ENCODE results near the gene GPAM. TPM values are rescaled to one million over a fixed set of nuclear protein-coding genes. Genes with fewer than 3 reads are reported as not detected.
"Not testable (repeated sequence)": the region's sequence is repeated elsewhere in the genome, so short reads cannot be mapped to it uniquely, and the experiment has no call there.

Gene GPAM
- total RNA-seq, 1 donor from 2014 or later = 15.4 TPM

DNA sequence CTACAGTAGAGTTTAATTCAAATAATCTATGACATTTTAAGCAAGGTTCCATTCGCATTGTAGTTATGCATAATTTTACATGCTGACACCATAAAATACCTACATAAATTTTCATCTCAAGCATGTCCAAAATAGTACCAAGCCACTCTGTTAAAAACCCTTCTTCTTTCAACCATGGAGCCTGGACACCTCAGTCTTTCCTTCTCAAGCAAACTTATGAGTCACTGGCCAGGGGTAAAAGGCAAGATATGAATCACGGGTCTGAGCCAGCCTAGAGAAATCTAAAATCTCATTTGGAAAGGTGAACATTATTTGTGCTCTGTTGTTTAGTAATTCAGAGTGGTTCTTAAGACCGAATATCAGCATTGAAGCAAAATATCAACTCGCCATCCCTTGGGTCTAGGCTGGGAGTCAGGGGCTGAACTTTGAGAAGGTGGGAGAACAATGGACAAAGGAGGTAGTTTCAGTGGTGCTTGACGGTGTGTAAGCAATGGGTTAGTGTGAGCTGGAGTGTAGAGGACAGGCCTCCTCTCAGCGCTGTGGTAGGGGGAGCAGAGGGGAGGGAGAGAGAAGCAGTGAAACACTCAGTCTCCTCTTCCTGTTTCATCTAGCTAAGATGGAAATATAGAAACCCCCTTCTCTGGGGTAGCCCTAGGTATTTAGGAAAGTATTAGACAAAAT lies 19.1 kb upstream of the GPAM start:
- H2AFZ ChIP-seq (ENCODE audit: low read depth, low read length) = peak overlapping the region; percentile 71
- no peaks in the 10 kb centered on the region for H3K36me3 ChIP-seq (ENCODE audit: insufficient read depth, low read length)
- DNase-seq (ENCODE audit: low read depth) (peak; percentile 57), FAIRE-seq (peak; percentile 82)
- H3K4me3 ChIP-seq (ENCODE audit: insufficient read depth, low read depth, low read length) = no peak overlapping the region
- no peaks in the 10 kb centered on the region for H3K9me3 ChIP-seq (ENCODE audit: insufficient read depth, low read depth, low read length)
- no peaks in the 10 kb centered on the region for H3K79me2 ChIP-seq (ENCODE audit: insufficient read depth, low read length)
- no peaks in the 10 kb centered on the region for H3K27me3 ChIP-seq (ENCODE audit: insufficient read depth, low read length)
- peak overlapping the region; percentile 93 for H3K27ac Mint-ChIP-seq (ENCODE audit: unreplicated experiment)
- peaks cover 24% of the 10 kb centered on the region for H3K4me1 Mint-ChIP-seq (ENCODE audit: low read depth, unreplicated experiment)
- peak overlapping the region; percentile 68 for H3K4me2 ChIP-seq (ENCODE audit: low read length)
- H3K27ac ChIP-seq (ENCODE audit: low read depth, low read length) = peak overlapping the region; percentile 58
- H3K9me3 Mint-ChIP-seq (ENCODE audit: unreplicated experiment) = peaks cover 2% of the 10 kb centered on the region
- peaks cover 13% of the 10 kb centered on the region for H3K4me1 ChIP-seq (ENCODE audit: insufficient read depth, low read length)
- TF ChIP-seq CTCF (IDR thresholded peaks at IDR 0.05; ENCODE audit: insufficient read depth, low read depth, low read length) (no peak), EZH2 (IDR thresholded peaks at IDR 0.05; ENCODE audit: insufficient read depth, low read length) (no peak)
- H3K9ac ChIP-seq (ENCODE audit: low read length) = peak overlapping the region; percentile 52
- no peak overlapping the region for H3K4me3 Mint-ChIP-seq (ENCODE audit: unreplicated experiment)
- H3K27me3 Mint-ChIP-seq (ENCODE audit: low read depth, unreplicated experiment) = no peaks in the 10 kb centered on the region
- no peaks in the 10 kb centered on the region for H4K20me1 ChIP-seq (ENCODE audit: insufficient read depth, low read length)
- peaks cover 2% of the 10 kb centered on the region for H3K36me3 Mint-ChIP-seq (ENCODE audit: low read depth, unreplicated experiment)

DNA sequence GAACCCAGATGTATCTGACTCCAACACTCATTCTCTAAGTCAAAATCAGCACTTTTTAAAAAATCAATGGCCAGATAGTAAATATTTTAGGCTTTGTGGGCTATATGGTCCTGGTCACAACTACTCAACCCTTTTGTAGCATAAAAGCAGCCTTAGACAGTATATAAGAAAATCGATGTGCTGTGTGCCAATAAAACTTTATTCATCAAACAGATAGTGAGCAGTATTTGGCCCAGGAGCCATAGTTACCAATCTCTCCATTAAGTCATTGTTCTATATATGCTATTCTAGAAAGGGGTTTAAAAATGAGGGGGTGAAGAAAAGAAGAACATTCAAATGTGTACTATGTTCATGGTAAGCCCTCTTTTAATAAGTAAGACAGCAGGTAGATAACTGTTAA lies 18.5 kb upstream of the GPAM start:
- Histone ChIP-seq H4K20me1 (ENCODE audit: insufficient read depth, low read length) (no peaks in the 10 kb centered on the region), H3K4me2 (ENCODE audit: low read length) (no peak overlapping the region), H3K4me1 (ENCODE audit: insufficient read depth, low read length) (peaks cover 13% of the 10 kb centered on the region), H3K79me2 (ENCODE audit: insufficient read depth, low read length) (no peaks in the 10 kb centered on the region), H3K27me3 (ENCODE audit: insufficient read depth, low read length) (no peaks in the 10 kb centered on the region), H2AFZ (ENCODE audit: low read depth, low read length) (no peak overlapping the region), H3K36me3 (ENCODE audit: insufficient read depth, low read length) (no peaks in the 10 kb centered on the region), H3K4me3 (ENCODE audit: insufficient read depth, low read depth, low read length) (no peak overlapping the region), H3K9me3 (ENCODE audit: insufficient read depth, low read depth, low read length) (no peaks in the 10 kb centered on the region), H3K27ac (ENCODE audit: low read depth, low read length) (no peak overlapping the region), H3K9ac (ENCODE audit: low read length) (no peak overlapping the region)
- Mint-ChIP-seq H3K27ac (ENCODE audit: unreplicated experiment) (peak overlapping the region; percentile 23), H3K27me3 (ENCODE audit: low read depth, unreplicated experiment) (no peaks in the 10 kb centered on the region), H3K36me3 (ENCODE audit: low read depth, unreplicated experiment) (peaks cover 2% of the 10 kb centered on the region), H3K4me3 (ENCODE audit: unreplicated experiment) (no peak overlapping the region), H3K9me3 (ENCODE audit: unreplicated experiment) (peaks cover 2% of the 10 kb centered on the region), H3K4me1 (ENCODE audit: low read depth, unreplicated experiment) (peaks cover 24% of the 10 kb centered on the region)
- no peak for TF ChIP-seq EZH2 (IDR thresholded peaks at IDR 0.05; ENCODE audit: insufficient read depth, low read length)
- TF ChIP-seq CTCF (IDR thresholded peaks at IDR 0.05; ENCODE audit: insufficient read depth, low read depth, low read length) = no peak
- FAIRE-seq (no peak), DNase-seq (ENCODE audit: low read depth) (no peak)

DNA sequence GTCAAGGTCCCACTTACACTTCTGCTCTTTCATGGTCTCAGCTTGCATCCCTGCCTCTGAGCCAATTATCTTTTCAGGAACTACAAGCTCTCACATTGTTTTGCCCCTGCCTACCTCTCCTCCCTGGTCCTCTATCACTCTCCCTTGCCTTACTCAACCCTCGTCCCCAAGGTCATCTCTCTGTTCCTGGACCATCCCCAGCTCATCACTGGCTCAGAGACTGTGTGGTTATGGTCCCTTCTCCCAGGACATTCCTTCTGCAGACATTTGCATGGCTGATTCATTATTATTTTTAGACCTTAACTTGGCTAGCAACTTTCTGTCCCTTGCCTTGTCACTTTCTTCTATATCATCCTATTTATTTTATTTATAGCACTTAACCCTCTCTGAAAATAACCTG lies 17.8 kb upstream of the GPAM start:
- Histone ChIP-seq H3K36me3 (ENCODE audit: insufficient read depth, low read length) (no peaks in the 10 kb centered on the region), H3K4me1 (ENCODE audit: insufficient read depth, low read length) (peaks cover 13% of the 10 kb centered on the region), H3K27me3 (ENCODE audit: insufficient read depth, low read length) (no peaks in the 10 kb centered on the region), H3K4me3 (ENCODE audit: insufficient read depth, low read depth, low read length) (no peak overlapping the region), H3K27ac (ENCODE audit: low read depth, low read length) (no peak overlapping the region), H3K9me3 (ENCODE audit: insufficient read depth, low read depth, low read length) (no peaks in the 10 kb centered on the region), H3K9ac (ENCODE audit: low read length) (no peak overlapping the region), H4K20me1 (ENCODE audit: insufficient read depth, low read length) (no peaks in the 10 kb centered on the region), H2AFZ (ENCODE audit: low read depth, low read length) (no peak overlapping the region), H3K4me2 (ENCODE audit: low read length) (no peak overlapping the region), H3K79me2 (ENCODE audit: insufficient read depth, low read length) (no peaks in the 10 kb centered on the region)
- Mint-ChIP-seq H3K27ac (ENCODE audit: unreplicated experiment) (no peak overlapping the region), H3K36me3 (ENCODE audit: low read depth, unreplicated experiment) (no peaks in the 10 kb centered on the region), H3K4me1 (ENCODE audit: low read depth, unreplicated experiment) (peaks cover 24% of the 10 kb centered on the region), H3K4me3 (ENCODE audit: unreplicated experiment) (no peak overlapping the region), H3K27me3 (ENCODE audit: low read depth, unreplicated experiment) (no peaks in the 10 kb centered on the region), H3K9me3 (ENCODE audit: unreplicated experiment) (no peaks in the 10 kb centered on the region)
- no peak for TF ChIP-seq CTCF (IDR thresholded peaks at IDR 0.05; ENCODE audit: insufficient read depth, low read depth, low read length)
- TF ChIP-seq EZH2 (IDR thresholded peaks at IDR 0.05; ENCODE audit: insufficient read depth, low read length) = no peak
- DNase-seq (ENCODE audit: low read depth) (no peak), FAIRE-seq (no peak)

DNA sequence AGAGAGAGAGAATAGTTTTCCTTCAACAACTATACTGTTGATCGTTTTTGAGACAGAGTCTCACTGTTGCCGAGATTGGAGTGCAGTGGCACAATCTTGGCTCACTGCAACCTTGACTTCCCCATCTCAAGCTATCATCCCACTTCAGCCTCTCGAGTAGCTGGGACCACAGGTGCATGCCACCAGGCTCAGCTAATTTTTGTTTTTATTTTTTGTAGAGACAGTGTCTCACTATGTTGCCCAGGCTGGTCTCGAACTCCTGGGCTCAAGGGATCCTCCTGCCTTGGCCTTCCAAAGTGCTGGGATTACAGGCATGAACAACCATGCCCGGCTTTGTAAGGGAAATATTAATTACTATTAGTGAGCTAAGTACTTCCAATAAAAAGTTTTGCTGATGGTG lies 16.7 kb upstream of the GPAM start:
- H3K79me2 ChIP-seq (ENCODE audit: insufficient read depth, low read length); H3K27me3 ChIP-seq (ENCODE audit: insufficient read depth, low read length); H4K20me1 ChIP-seq (ENCODE audit: insufficient read depth, low read length); H3K4me3 Mint-ChIP-seq (ENCODE audit: unreplicated experiment); H3K36me3 Mint-ChIP-seq (ENCODE audit: low read depth, unreplicated experiment); H3K9me3 ChIP-seq (ENCODE audit: insufficient read depth, low read depth, low read length); H3K4me3 ChIP-seq (ENCODE audit: insufficient read depth, low read depth, low read length); H3K4me2 ChIP-seq (ENCODE audit: low read length); H3K9me3 Mint-ChIP-seq (ENCODE audit: unreplicated experiment); H3K9ac ChIP-seq (ENCODE audit: low read length); H3K27ac Mint-ChIP-seq (ENCODE audit: unreplicated experiment); H3K27me3 Mint-ChIP-seq (ENCODE audit: low read depth, unreplicated experiment); H2AFZ ChIP-seq (ENCODE audit: low read depth, low read length); H3K36me3 ChIP-seq (ENCODE audit: insufficient read depth, low read length); H3K27ac ChIP-seq (ENCODE audit: low read depth, low read length); DNase-seq (ENCODE audit: low read depth); FAIRE-seq: not testable (repeated sequence)
- H3K4me1 ChIP-seq (ENCODE audit: insufficient read depth, low read length) = peaks cover 13% of the 10 kb centered on the region
- peaks cover 26% of the 10 kb centered on the region for H3K4me1 Mint-ChIP-seq (ENCODE audit: low read depth, unreplicated experiment)

All from astrocyte (in vitro differentiated cells and primary cell).